NCI-H524 (cell line): ENCODE measurements around the gene TRIM24.

Experiments
- DNase-seq, 2 experiments: peaks; one replicate each; lab custom pipeline; 2025; lab: John Stamatoyannopoulos, UW

Gene TRIM24

GRCh38 chr7:138625849-138626230 lies 165.8 kb downstream of the TRIM24 start:
- no peak for DNase-seq

- DNase-seq = no peak
Measured at GRCh38 chr7:138626846-138627245, 166.8 kb downstream of the TRIM24 start.

DNA sequence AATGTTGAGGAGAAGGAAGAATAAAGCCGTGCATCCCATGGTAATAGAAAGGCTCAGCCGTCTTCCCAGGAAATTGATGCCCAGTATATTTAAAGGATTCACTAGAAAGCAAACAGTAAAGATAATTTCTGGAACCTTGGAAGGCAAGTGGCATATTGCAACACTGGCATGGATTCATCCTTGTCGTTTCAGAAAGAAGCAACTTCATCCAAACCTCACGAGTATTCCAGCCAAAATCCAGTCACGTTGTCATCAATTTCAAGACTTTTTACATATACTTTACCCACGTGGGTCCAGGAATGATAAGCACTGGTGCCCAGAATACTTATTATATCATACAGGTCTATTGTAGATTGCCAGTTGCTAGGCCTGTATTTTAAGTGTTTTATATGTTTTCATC lies 167.3 kb downstream of the TRIM24 start:
- no peak for DNase-seq

DNA sequence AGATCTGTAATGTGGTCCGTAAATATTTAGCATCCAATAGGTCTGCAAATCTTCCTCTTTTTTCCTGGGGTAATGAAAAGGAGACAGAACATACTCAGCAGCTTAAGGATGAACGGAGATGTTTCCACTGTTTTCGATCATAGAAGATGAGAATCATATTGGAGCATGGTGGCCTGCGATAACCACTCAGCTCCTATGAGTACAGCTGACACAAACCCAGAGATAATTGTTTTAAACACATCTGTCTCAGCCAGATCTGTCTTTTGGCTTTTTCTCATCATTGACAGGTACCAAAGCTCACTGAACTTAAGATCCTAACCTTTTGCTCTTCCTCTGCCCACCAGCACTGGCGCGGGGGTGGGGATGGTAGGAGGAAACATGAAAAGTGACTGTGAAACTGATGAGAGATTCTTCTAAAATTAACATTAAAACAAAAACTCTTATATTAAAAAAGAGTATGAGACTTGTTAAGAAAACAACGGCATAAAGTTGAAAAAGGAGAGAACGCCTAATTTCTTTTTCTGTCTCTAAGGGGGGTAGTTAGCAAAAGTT lies 170.1 kb downstream of the TRIM24 start:
- no peak for DNase-seq

GRCh38 chr7:138632384-138632783 lies 172.3 kb downstream of the TRIM24 start:
- no peak for DNase-seq

DNA sequence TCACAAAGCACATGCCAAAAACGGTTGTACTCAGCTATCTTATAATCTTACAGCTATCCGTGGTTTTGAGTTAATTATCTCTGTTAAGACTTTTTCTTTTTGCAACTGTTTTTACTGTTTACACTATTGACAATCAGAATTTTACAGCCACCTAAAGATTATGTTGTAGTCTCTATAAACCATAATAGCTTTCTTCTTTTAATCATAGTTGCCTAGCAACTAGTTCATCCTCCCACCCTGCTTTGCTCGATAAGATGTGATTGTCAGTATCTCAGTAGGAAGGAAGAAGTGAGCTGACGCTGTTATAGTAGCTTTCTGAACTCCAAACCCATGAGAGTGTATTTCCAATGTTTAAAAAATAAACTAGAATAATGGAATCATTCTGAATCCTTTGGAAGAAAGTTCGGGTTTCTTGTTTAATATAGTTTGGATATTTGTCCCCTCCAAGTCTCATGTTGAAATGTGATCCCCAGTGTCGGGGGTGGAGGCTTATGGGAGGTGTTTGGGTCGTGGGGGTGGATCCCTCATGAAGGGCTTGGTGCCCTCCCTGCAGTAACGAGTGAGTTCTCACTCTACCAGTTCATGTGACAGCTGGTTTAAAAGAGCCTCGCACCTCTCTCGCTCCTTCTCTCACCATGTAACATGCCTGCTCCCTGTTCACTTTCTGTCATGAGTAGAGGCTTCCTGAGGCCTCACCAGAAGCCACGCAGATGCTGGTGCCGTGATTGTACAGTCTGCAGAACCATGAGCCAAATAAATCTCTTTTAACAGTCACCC lies 173.0 kb downstream of the TRIM24 start:
- DNase-seq = peak in 1 of 2 experiments; percentile 18
